ENCODE data around the gene MYO16. TPM values are rescaled to one million over a fixed set of nuclear protein-coding genes. Genes with fewer than 3 reads are reported as not detected.

MYO16 gene
- total and polyA plus RNA-seq, 3 donors from 2014 or later = 3.1 to 4.0 (median 3.4) TPM

DNA sequence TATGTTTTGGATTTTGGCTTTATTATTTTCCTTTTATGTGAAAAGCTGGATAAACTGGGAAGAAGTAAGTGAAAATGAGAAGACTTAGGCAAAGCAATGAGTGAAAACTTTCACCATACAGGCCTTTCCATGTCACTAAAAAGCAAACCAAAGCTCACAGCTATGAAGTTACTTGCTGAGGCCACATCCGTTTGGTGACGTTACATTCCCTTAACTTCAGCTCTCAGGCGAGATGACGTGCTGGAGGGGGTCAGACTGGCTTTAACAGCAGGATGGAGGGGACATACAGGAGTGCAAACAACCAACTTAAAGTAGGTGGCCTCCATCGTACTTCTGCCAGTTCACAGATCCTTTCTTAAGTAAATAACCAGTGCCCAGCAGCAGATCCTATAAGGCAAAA lies 522.3 kb downstream of the MYO16 start:
- no peak for DNase-seq
- 93 to 94% methylated on average over 5 of the region's 5 CpGs for WGBS, 2 donors
- intact Hi-C loops (cut with DNase I; ENCODE audit: low total_unique reads) = no loop called here
- no peaks in the 10 kb centered on the region for H3K9me3 ChIP-seq
- no peaks in the 10 kb centered on the region for H3K36me3 ChIP-seq (ENCODE audit: low read depth, missing control alignments)
- H3K4me1 ChIP-seq = no peaks in the 10 kb centered on the region
- H3K27me3 ChIP-seq = no peaks in the 10 kb centered on the region
- no peak overlapping the region for H3K27ac ChIP-seq
- H3K4me3 ChIP-seq = no peak overlapping the region
- no peak for TF ChIP-seq POLR2A (IDR thresholded peaks at IDR 0.05)
- TF ChIP-seq, protein P1, sequence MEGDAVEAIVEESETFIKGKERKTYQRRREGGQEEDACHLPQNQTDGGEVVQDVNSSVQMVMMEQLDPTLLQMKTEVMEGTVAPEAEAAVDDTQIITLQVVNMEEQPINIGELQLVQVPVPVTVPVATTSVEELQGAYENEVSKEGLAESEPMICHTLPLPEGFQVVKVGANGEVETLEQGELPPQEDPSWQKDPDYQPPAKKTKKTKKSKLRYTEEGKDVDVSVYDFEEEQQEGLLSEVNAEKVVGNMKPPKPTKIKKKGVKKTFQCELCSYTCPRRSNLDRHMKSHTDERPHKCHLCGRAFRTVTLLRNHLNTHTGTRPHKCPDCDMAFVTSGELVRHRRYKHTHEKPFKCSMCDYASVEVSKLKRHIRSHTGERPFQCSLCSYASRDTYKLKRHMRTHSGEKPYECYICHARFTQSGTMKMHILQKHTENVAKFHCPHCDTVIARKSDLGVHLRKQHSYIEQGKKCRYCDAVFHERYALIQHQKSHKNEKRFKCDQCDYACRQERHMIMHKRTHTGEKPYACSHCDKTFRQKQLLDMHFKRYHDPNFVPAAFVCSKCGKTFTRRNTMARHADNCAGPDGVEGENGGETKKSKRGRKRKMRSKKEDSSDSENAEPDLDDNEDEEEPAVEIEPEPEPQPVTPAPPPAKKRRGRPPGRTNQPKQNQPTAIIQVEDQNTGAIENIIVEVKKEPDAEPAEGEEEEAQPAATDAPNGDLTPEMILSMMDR (IDR thresholded peaks at IDR 0.05) = no peak

DNA sequence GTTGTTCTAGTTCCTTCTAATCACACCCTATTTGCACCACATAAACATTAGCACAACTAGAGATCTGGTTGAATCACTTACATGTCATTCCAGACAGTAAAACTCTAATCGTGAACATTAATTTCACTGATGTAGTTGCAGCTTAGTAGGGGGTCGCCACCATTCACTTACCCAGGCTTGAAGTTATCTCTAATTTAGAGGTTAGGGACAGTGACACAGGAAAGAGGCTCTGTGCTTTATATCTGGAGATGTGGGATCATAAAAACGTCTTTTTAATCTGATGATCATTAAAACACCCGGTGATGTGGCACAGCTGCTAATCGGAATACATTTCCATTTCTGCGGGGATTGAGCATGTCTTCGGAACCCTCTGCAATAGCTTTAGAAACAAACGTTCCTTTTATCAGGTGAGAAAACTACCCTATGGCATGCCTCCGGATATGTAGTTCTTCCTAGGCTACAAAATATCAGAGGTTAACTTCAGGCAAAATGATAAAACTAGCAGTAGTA lies 523.0 kb downstream of the MYO16 start:
- Histone ChIP-seq H3K4me1 (no peaks in the 10 kb centered on the region), H3K36me3 (ENCODE audit: low read depth, missing control alignments) (no peaks in the 10 kb centered on the region), H3K27ac (no peak overlapping the region), H3K4me3 (no peak overlapping the region), H3K9me3 (no peaks in the 10 kb centered on the region), H3K27me3 (no peaks in the 10 kb centered on the region)
- no peak for DNase-seq
- TF ChIP-seq POLR2A (IDR thresholded peaks at IDR 0.05) = no peak
- TF ChIP-seq, protein P1 (IDR thresholded peaks at IDR 0.05) = no peak
- 77 to 79% methylated on average over 9 of the region's 9 CpGs for WGBS, 2 donors
- intact Hi-C loops (cut with DNase I; ENCODE audit: low total_unique reads) = no loop called here

DNA sequence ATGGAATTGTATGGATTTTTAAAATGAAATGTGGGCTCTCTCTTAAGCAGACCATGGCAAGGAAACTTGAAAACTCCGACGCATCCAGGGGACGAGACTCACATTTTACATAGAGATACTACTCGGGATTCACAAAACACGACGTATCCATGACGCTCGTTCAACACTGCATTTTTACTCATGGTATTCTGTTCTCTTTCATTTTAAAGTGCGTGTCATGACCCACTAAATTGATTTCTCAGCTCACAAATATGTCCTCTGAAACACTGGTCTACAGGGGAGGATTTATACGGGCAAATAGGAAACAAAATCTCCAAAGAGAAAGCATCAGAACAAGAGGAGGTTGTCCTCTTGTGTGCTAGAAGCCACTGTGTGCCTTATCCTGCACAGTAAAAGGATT lies 523.5 kb downstream of the MYO16 start:
- H3K27ac ChIP-seq = no peak overlapping the region
- WGBS, 2 donors = 90 to 94% methylated on average over 10 of the region's 10 CpGs
- no peaks in the 10 kb centered on the region for H3K27me3 ChIP-seq
- H3K36me3 ChIP-seq (ENCODE audit: low read depth, missing control alignments) = no peaks in the 10 kb centered on the region
- H3K4me3 ChIP-seq = no peak overlapping the region
- TF ChIP-seq, protein P1 (IDR thresholded peaks at IDR 0.05) = no peak
- TF ChIP-seq POLR2A (IDR thresholded peaks at IDR 0.05) = no peak
- intact Hi-C loops (cut with DNase I; ENCODE audit: low total_unique reads) = no loop called here
- H3K4me1 ChIP-seq = no peaks in the 10 kb centered on the region
- DNase-seq = no peak
- no peaks in the 10 kb centered on the region for H3K9me3 ChIP-seq

DNA sequence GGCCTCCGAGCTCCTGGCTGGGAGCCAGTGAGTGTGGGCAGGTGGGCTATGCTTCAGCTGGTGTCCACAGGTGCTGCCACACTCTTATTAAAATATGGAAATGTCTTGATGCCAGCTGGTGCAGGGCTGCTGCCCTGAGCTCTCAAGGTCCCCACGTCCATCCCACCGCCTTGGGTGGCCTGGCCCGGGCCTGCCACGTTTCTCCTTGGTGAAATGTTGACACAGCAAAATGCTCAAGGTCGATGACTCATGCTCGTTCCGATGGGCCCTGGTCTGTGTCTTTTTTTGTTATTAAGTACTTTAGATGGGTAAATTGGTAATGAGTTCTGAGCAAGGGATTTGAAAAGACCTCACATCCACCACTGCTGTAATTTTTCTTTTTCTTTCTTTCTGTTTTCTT lies 524.7 kb downstream of the MYO16 start:
- intact Hi-C loops (cut with DNase I; ENCODE audit: low total_unique reads) = no loop called here
- no peaks in the 10 kb centered on the region for H3K9me3 ChIP-seq
- no peaks in the 10 kb centered on the region for H3K4me1 ChIP-seq
- H3K36me3 ChIP-seq (ENCODE audit: low read depth, missing control alignments) = no peaks in the 10 kb centered on the region
- 22 to 50% methylated on average over 6 to 8 of the region's 8 CpGs for WGBS, 2 donors
- no peak overlapping the region for H3K27ac ChIP-seq
- no peaks in the 10 kb centered on the region for H3K27me3 ChIP-seq
- H3K4me3 ChIP-seq = no peak overlapping the region
- peak; percentile 44 for DNase-seq
- no peak for TF ChIP-seq POLR2A (IDR thresholded peaks at IDR 0.05)
- TF ChIP-seq, protein P1 (IDR thresholded peaks at IDR 0.05) = no peak

DNA sequence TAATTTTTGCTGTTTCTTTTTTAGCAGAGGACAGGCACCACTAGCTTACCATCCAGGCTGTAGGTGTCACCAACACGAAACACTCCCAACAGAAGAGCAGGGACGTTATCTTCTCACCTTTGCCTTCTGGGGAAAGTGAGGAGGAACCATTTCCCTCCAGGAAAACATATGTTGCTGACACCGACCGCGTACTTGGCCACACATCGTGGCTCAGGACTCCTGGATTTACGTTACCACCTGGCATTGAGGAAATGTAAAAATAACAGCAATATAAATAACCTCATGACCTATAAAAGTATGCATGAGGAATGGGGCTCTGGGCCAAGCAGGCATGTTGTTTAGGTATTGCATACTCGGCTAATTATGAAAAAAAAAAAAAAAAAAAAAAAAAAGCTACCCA lies 525.1 kb downstream of the MYO16 start:
- Histone ChIP-seq H3K36me3 (ENCODE audit: low read depth, missing control alignments) (no peaks in the 10 kb centered on the region), H3K27me3 (no peaks in the 10 kb centered on the region), H3K27ac (no peak overlapping the region), H3K4me3 (no peak overlapping the region), H3K4me1 (no peaks in the 10 kb centered on the region), H3K9me3 (no peaks in the 10 kb centered on the region)
- intact Hi-C loops (cut with DNase I; ENCODE audit: low total_unique reads) = no loop called here
- TF ChIP-seq, protein P1 (IDR thresholded peaks at IDR 0.05) = no peak
- TF ChIP-seq POLR2A (IDR thresholded peaks at IDR 0.05) = no peak
- 38 to 60% methylated on average over 8 of the region's 8 CpGs for WGBS, 2 donors
- DNase-seq = no peak
